HepG2 (cell line): ENCODE results near the gene KLHDC4. TPM values are rescaled to one million over a fixed set of nuclear protein-coding genes. Genes with fewer than 3 reads are reported as not detected.
A peak's percentile ranks its signal among the peaks of the same experiment; 100 is the strongest.

Experiments
- CBX1 ChIP-seq: IDR thresholded peaks from one replicate; pipeline ENCODE4 v1.6.1; 2016; ENCODE audit warnings: antibody characterized with exemption, low read depth
- HCFC1 ChIP-seq: fragments of 150-350 bp; IDR thresholded peaks from 2 replicates; pipeline ENCODE4 v1.6.1; 2014; ENCODE audit warnings: low read depth, low read length
- HDAC6 ChIP-seq: fragments of 200-600 bp; sonication (generic); IDR thresholded peaks from 2 replicates; pipeline ENCODE4 v1.7.0; 2017; ENCODE audit warnings: mild to moderate bottlenecking, antibody characterized with exemption, low read length, low read depth
- HNF4G ChIP-seq, 2 experiments: sonication (generic) in 1 of 2; formaldehyde crosslinking in 1 of 2; IDR thresholded peaks; 2 replicates each; pipeline versions ENCODE4 v1.4.0 to v1.6.1; 2011 to 2020; ENCODE audit warnings: borderline replicate concordance in 2 of 2, low read depth in 2 of 2, mild to moderate bottlenecking in 2 of 2, low read length in 1 of 2, missing genetic modification reagents in 1 of 2, moderate library complexity in 1 of 2
- KDM2A ChIP-seq: sonication (generic); formaldehyde crosslinking; IDR thresholded peaks from 2 replicates; pipeline ENCODE4 v1.4.0; 2020; ENCODE audit warnings: low read depth, missing genetic modification reagents, borderline replicate concordance
- MEIS2 ChIP-seq: sonication (generic); formaldehyde crosslinking; IDR thresholded peaks from 2 replicates; pipeline ENCODE4 v1.9.0; 2021; ENCODE audit warnings: mild to moderate bottlenecking, missing genetic modification reagents
- NFYC ChIP-seq: IDR thresholded peaks from 2 replicates; pipeline ENCODE4 v1.6.1; 2016; ENCODE audit warnings: missing genetic modification reagents, missing compliant biosample characterization
- PHF21A ChIP-seq: sonication (generic); formaldehyde crosslinking; IDR thresholded peaks from 2 replicates; pipeline ENCODE4 v1.5.0; 2020; ENCODE audit warnings: mild to moderate bottlenecking, missing genetic modification reagents
- SAFB2 ChIP-seq: sonication (generic); formaldehyde crosslinking; IDR thresholded peaks from 2 replicates; pipeline ENCODE4 v1.5.1; 2020; ENCODE audit warnings: missing genetic modification reagents, low read depth, mild to moderate bottlenecking, borderline replicate concordance
- SIX1 ChIP-seq: sonication (generic); formaldehyde crosslinking; IDR thresholded peaks from 2 replicates; pipeline ENCODE4 v1.4.0; 2020; ENCODE audit warnings: missing genetic modification reagents, borderline replicate concordance
- SMAD1 ChIP-seq: sonication (generic); formaldehyde crosslinking; IDR thresholded peaks from 2 replicates; pipeline ENCODE4 v1.4.0; 2020; ENCODE audit warnings: missing genetic modification reagents, low read depth, mild to moderate bottlenecking, borderline replicate concordance
- SMAD3 ChIP-seq: sonication (generic); formaldehyde crosslinking; IDR thresholded peaks from 2 replicates; pipeline ENCODE4 v1.4.0; 2020; ENCODE audit warnings: missing genetic modification reagents
- ZBTB3 ChIP-seq: sonication (generic); formaldehyde crosslinking; IDR thresholded peaks from 2 replicates; pipeline ENCODE4 v1.4.0; 2020; ENCODE audit warnings: low read depth, mild to moderate bottlenecking, moderate library complexity, missing genetic modification reagents, borderline replicate concordance
- ZFP36 ChIP-seq: fragments of 150-350 bp; IDR thresholded peaks from 2 replicates; pipeline ENCODE4 v1.6.1; 2018; ENCODE audit warnings: borderline replicate concordance, low read length, low read depth; ENCODE audit not compliant: partially characterized antibody
- ZKSCAN8 ChIP-seq: IDR thresholded peaks from 2 replicates; pipeline ENCODE4 v1.6.1; 2016; ENCODE audit warnings: borderline replicate concordance, missing genetic modification reagents, missing compliant biosample characterization
- ZNF136 ChIP-seq: sonication (generic); formaldehyde crosslinking; IDR thresholded peaks from 2 replicates; pipeline ENCODE4 v1.8.1; 2022; ENCODE audit warnings: low read depth, mild to moderate bottlenecking, moderate library complexity, missing genetic modification reagents
- ZNF382 ChIP-seq: sonication (generic); formaldehyde crosslinking; IDR thresholded peaks from 2 replicates; pipeline ENCODE4 v1.5.0; 2020; ENCODE audit warnings: missing genetic modification reagents, mild to moderate bottlenecking, borderline replicate concordance
- ZNF562 ChIP-seq: sonication (generic); formaldehyde crosslinking; IDR thresholded peaks from 2 replicates; pipeline ENCODE4 v1.8.0; 2022; ENCODE audit warnings: missing genetic modification reagents, borderline replicate concordance
- ZNF615 ChIP-seq: sonication (generic); formaldehyde crosslinking; IDR thresholded peaks from 2 replicates; pipeline ENCODE4 v1.5.0; 2020; ENCODE audit warnings: mild to moderate bottlenecking, missing genetic modification reagents, borderline replicate concordance
- ZNF644 ChIP-seq: IDR thresholded peaks from 2 replicates; pipeline ENCODE4 v1.6.1; 2016; ENCODE audit warnings: low read depth
- ZNF780A ChIP-seq: sonication (generic); formaldehyde crosslinking; IDR thresholded peaks from 2 replicates; pipeline ENCODE4 v1.8.0; 2022; ENCODE audit warnings: mild to moderate bottlenecking, missing genetic modification reagents, moderate library complexity
- ZSCAN9 ChIP-seq: IDR thresholded peaks from 2 replicates; pipeline ENCODE4 v1.6.1; 2016; ENCODE audit warnings: borderline replicate concordance
- polyA plus RNA-seq, 8 experiments: library from polyadenylated mRNA; depleted of rRNA in 3 of 8; stranded (reverse) in 7 of 8; unstranded in 1 of 8; fragments of >200 nt; fragmentation: Illumina TruSeq in 4 of 8; extraction: Trizol in 4 of 8; gene quantifications; 2 replicates each; pipeline versions ENCODE4 v1.2.1 to v1.2.3, GENCODE V29; 2011 to 2016; ENCODE audit warnings: low read depth in 4 of 8, missing spikeins in 1 of 8, mixed read lengths in 1 of 8; ENCODE audit not compliant: insufficient read depth in 1 of 8
- total RNA-seq, 5 experiments: library from RNA; depleted of rRNA; stranded (reverse); fragments of >200 nt; fragmentation: Illumina TruSeq; extraction: Trizol; gene quantifications; 2 replicates each; pipeline ENCODE4 v1.2.3, GENCODE V29; 2016; ENCODE audit warnings: low read depth in 1 of 5
- TF ChIP-seq, protein P1 (sequence below): sonication (generic); formaldehyde crosslinking; IDR thresholded peaks from 2 replicates; pipeline ENCODE4 v1.8.0; 2022; ENCODE audit warnings: missing genetic modification reagents, mild to moderate bottlenecking, inconsistent platforms, borderline replicate concordance
- TF ChIP-seq, protein P2 (sequence below): IDR thresholded peaks from 2 replicates; pipeline ENCODE4 v1.6.1; 2016; ENCODE audit warnings: control low read depth
- TF ChIP-seq, protein P3 (sequence below): sonication (generic); formaldehyde crosslinking; IDR thresholded peaks from 2 replicates; pipeline ENCODE4 v1.5.0; 2020; ENCODE audit warnings: missing genetic modification reagents
- TF ChIP-seq, protein P4 (sequence below): sonication (generic); formaldehyde crosslinking; IDR thresholded peaks from 2 replicates; pipeline ENCODE4 v1.4.0; 2020; ENCODE audit warnings: low read depth, mild to moderate bottlenecking, missing genetic modification reagents

Gene KLHDC4
- total and polyA plus RNA-seq, 2 of the 13 experiments (the other 11 are each of a cell fraction or from before 2014, with no cell fraction given), result 18.7 to 31.8 TPM

DNA sequence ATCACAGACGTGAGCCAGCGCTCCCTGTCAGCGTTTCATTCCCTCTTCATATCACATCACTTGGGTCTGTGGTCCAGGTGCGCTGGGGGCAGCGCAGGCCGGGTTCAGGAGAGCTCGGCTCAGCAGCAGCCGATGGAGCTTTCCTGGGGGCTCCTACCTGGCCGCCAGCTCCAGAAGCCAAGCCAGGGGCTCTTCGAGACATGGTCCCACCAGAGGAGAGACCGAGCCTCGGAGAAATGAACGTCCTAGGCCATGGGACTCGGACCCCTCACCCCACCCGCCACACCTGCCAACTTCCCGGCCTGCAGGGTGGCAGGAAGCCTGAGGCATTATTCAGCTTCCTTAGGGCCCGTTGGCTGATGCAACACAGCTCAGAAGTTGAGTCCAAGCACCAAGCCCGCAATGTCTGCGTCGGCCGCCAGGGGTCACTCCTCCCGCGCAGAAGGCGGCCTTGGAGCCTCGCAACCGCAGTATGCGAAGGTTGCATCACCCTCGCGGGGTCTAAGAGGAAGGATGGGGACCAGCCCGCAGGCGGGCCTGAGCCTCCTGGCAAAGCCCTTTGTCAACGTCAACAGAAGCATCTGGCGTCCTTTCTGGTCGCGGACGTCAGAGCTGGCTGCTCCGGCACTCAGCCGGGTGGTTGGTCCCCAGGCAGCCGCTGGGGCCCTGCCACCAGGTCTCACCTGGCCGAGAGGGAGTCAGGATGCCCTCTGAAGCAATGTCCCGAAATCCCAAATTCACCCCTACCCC is 13.2 kb upstream of the KLHDC4 start (continued):
- TF ChIP-seq, protein P1, sequence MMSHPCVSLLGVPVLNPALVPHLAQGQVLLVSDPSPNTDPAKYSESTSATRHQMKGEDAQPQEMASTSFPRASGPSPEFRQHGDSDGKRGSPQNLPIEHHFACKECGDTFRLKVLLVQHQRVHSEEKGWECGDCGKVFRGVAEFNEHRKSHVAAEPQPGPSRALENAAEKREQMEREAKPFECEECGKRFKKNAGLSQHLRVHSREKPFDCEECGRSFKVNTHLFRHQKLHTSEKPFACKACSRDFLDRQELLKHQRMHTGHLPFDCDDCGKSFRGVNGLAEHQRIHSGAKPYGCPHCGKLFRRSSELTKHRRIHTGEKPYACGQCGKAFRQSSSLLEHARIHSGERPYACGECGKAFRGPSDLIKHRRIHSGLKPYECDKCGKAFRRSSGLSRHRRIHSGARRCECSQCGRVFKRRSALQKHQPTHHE (CRISPR knock-in tag), result no peak; the same call in 1 of the 2 replicates
- TF ChIP-seq ZBTB3 (no peak; the same call in 1 of the 2 replicates), MEIS2 (CRISPR knock-in tag) (peak; percentile 78; the same call in 1 of the 2 replicates), NFYC (CRISPR knock-in tag) (peak; percentile 53), ZFP36 (no peak), PHF21A (CRISPR knock-in tag) (peak; percentile 87; the same call in 1 of the 2 replicates), ZNF136 (CRISPR knock-in tag) (no peak), CBX1 (no peak), SMAD3 (peak; percentile 98), KDM2A (CRISPR knock-in tag) (peak; percentile 99), SIX1 (CRISPR knock-in tag) (peak; percentile 64), ZNF780A (no peak; the same call in 1 of the 2 replicates), SMAD1 (CRISPR knock-in tag) (peak; percentile 91; the same call in 1 of the 2 replicates), SAFB2 (CRISPR knock-in tag) (no peak), HNF4G (IDR thresholded peaks at IDR 0.05; ENCODE audit: borderline replicate concordance, low read depth, low read length) (peak; percentile 39; the same call in 1 of the 2 replicates), HNF4G (CRISPR knock-in tag; IDR thresholded peaks at IDR 0.05; ENCODE audit: borderline replicate concordance, low read depth) (peak; percentile 83; the same call in 1 of the 2 replicates), ZNF562 (CRISPR knock-in tag) (no peak), ZNF382 (CRISPR knock-in tag) (no peak), HDAC6 (no peak), ZKSCAN8 (CRISPR knock-in tag) (peak; percentile 95), HCFC1 (peak; percentile 28; the same call in 1 of the 2 replicates), ZNF615 (CRISPR knock-in tag) (peak; percentile 84; the same call in 1 of the 2 replicates), ZNF644 (CRISPR knock-in tag) (peak; percentile 88), ZSCAN9 (CRISPR knock-in tag) (peak; percentile 91)
- TF ChIP-seq, protein P2, sequence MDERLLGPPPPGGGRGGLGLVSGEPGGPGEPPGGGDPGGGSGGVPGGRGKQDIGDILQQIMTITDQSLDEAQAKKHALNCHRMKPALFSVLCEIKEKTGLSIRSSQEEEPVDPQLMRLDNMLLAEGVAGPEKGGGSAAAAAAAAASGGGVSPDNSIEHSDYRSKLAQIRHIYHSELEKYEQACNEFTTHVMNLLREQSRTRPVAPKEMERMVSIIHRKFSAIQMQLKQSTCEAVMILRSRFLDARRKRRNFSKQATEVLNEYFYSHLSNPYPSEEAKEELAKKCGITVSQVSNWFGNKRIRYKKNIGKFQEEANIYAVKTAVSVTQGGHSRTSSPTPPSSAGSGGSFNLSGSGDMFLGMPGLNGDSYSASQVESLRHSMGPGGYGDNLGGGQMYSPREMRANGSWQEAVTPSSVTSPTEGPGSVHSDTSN (CRISPR knock-in tag), result no peak
- TF ChIP-seq, protein P3, sequence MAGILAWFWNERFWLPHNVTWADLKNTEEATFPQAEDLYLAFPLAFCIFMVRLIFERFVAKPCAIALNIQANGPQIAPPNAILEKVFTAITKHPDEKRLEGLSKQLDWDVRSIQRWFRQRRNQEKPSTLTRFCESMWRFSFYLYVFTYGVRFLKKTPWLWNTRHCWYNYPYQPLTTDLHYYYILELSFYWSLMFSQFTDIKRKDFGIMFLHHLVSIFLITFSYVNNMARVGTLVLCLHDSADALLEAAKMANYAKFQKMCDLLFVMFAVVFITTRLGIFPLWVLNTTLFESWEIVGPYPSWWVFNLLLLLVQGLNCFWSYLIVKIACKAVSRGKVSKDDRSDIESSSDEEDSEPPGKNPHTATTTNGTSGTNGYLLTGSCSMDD (CRISPR knock-in tag), result no peak
- TF ChIP-seq, protein P4, sequence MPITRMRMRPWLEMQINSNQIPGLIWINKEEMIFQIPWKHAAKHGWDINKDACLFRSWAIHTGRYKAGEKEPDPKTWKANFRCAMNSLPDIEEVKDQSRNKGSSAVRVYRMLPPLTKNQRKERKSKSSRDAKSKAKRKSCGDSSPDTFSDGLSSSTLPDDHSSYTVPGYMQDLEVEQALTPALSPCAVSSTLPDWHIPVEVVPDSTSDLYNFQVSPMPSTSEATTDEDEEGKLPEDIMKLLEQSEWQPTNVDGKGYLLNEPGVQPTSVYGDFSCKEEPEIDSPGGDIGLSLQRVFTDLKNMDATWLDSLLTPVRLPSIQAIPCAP (CRISPR knock-in tag), result no peak
